Right lobe of liver (tissue), 6 donors: ENCODE results near the gene LRTM1. TPM values are rescaled to one million over a fixed set of nuclear protein-coding genes. Genes with fewer than 3 reads are reported as not detected.

Source experiments
- ATAC-seq, 4 donors: fragments of 200-7000 bp; cut with Tn5 transposase; one replicate each; pipeline ENCODE4 v1.9.1; 2020; ENCODE audit warnings: mild to moderate bottlenecking in 4 of 4, moderate library complexity in 4 of 4
- DNase-seq, 3 donors: peaks; one replicate each; pipeline ENCODE4 v3.0.0-alpha.2; 2020
- H3K27ac ChIP-seq, 3 donors: fragments of 200-600 bp; one replicate each; pipeline ENCODE4 v1.8.0; 2022
- H3K27me3 ChIP-seq, 2 donors: fragments of 200-600 bp; one replicate each; pipeline ENCODE4 v1.8.0; 2022
- H3K36me3 ChIP-seq, 4 donors: fragments of 200-600 bp; sonication (generic) in 1 of 4; one replicate each; pipeline versions ENCODE4 v1.5.1 to v1.8.0; 2017 to 2022; ENCODE audit warnings: control low read depth in 1 of 4
- H3K4me1 ChIP-seq, 4 donors: fragments of 200-600 bp; sonication (generic) in 1 of 4; one replicate each; pipeline versions ENCODE4 v1.5.1 to v1.8.0; 2017 to 2022; ENCODE audit warnings: control low read depth in 1 of 4
- H3K4me3 ChIP-seq, 3 donors: fragments of 200-600 bp; one replicate each; pipeline ENCODE4 v1.8.0; 2022
- H3K9me3 ChIP-seq, 4 donors: fragments of 200-600 bp; sonication (generic) in 1 of 4; one replicate each; pipeline versions ENCODE4 v1.5.1 to v1.8.0; 2017 to 2022; ENCODE audit warnings: control low read depth in 1 of 4
- CTCF ChIP-seq, 4 donors: fragments of 200-600 bp in 3 of 4; fragments of 450-650 bp in 1 of 4; IDR thresholded peaks; one replicate each; pipeline versions ENCODE4 v1.5.1 to v1.8.0; 2016 to 2022; ENCODE audit warnings: antibody characterized with exemption in 4 of 4, mild to moderate bottlenecking in 2 of 4
- POLR2A ChIP-seq: fragments of 450-650 bp; IDR thresholded peaks from one replicate; pipeline ENCODE4 v1.6.1; 2017; ENCODE audit warnings: antibody characterized with exemption, mild to moderate bottlenecking
- WGBS: methylation state at CpG from one replicate; pipeline ENCODE4 v1.1.6; 2018; ENCODE audit warnings: low coverage, low lambda C conversion rate; ENCODE audit not compliant: insufficient coverage; ENCODE audit errors: missing lambda C conversion rate; 5-methylcytosine and 5-hydroxymethylcytosine counted together
- intact Hi-C, 2 donors: fragments of 100-400 bp; cut with DNase I; formaldehyde crosslinking; loops; one replicate each; pipeline versions ENCODE4 v1.11.2 to v1.14.1; 2022
- total RNA-seq, 6 experiments: library from RNA; depleted of rRNA in 2 of 6; stranded (reverse); fragments of >200 nt in 2 of 6; fragmentation: NEBNext Ultra II Directional in 3 of 6; extraction: Animal tissue kit (Norgen Biotek cat#: 25700) in 3 of 6; gene quantifications; one replicate each; pipeline versions ENCODE4 v1.1.0 to v1.2.4, GENCODE V29; 2016 to 2023
- donor health status: DM: no; HTN: yes; CAD: no.
- donor health status: DM: no; HTN: no; CAD: no.
- donor health status: DM: no; HTN: no; CAD: no.
- donor health status: DM: no; HTN: yes; CAD: no.
- donor health status: DM: no; HTN: yes; CAD: no.

The LRTM1 gene
- total RNA-seq, 6 experiments from 2014 or later, result not detected

GRCh38 chr3:54950391-54951003 is 22.6 kb upstream of the LRTM1 start:
- no peak overlapping the region for H3K4me3 ChIP-seq
- intact Hi-C loops, result no loop called here
- TF ChIP-seq POLR2A (no peak), CTCF (IDR thresholded peaks at IDR 0.05) (no peak)
- no peak overlapping the region for H3K27ac ChIP-seq
- DNase-seq (no peak), ATAC-seq (no peak)
- no peaks in the 10 kb centered on the region for H3K9me3 ChIP-seq
- no peaks in the 10 kb centered on the region for H3K4me1 ChIP-seq
- WGBS, result 23% methylated on average over 7 of the region's 7 CpGs
- H3K36me3 ChIP-seq, result no peaks in the 10 kb centered on the region
- no peaks in the 10 kb centered on the region for H3K27me3 ChIP-seq

GRCh38 chr3:54949491-54950044 is 21.7 kb upstream of the LRTM1 start:
- 90% methylated on average over 4 of the region's 4 CpGs for WGBS
- intact Hi-C loops, result no loop called here
- TF ChIP-seq CTCF (IDR thresholded peaks at IDR 0.05) (no peak), POLR2A (no peak)
- no peaks in the 10 kb centered on the region for H3K36me3 ChIP-seq
- ATAC-seq, result no peak
- no peak overlapping the region for H3K4me3 ChIP-seq
- no peak overlapping the region for H3K27ac ChIP-seq
- H3K27me3 ChIP-seq, result no peaks in the 10 kb centered on the region
- no peak for DNase-seq
- no peaks in the 10 kb centered on the region for H3K9me3 ChIP-seq
- no peaks in the 10 kb centered on the region for H3K4me1 ChIP-seq

GRCh38 chr3:54941690-54942362 is 14.0 kb upstream of the LRTM1 start:
- H3K27me3 ChIP-seq, result no peaks in the 10 kb centered on the region

GRCh38 chr3:54940971-54941370 is 13.1 kb upstream of the LRTM1 start:
- H3K9me3 ChIP-seq, result no peaks in the 10 kb centered on the region
- DNase-seq, result no peak
- no peaks in the 10 kb centered on the region for H3K27me3 ChIP-seq
- ATAC-seq, result no peak
- no peak overlapping the region for H3K27ac ChIP-seq
- intact Hi-C loops, result no loop called here
- H3K4me3 ChIP-seq, result no peak overlapping the region
- no peaks in the 10 kb centered on the region for H3K36me3 ChIP-seq
- TF ChIP-seq CTCF (IDR thresholded peaks at IDR 0.05) (no peak), POLR2A (no peak)
- WGBS, result 55% methylated on average over 2 of the region's 2 CpGs
- no peaks in the 10 kb centered on the region for H3K4me1 ChIP-seq

More at GRCh38 chr3:54941690-54942362, 14.0 kb upstream of the LRTM1 start:
- no peaks in the 10 kb centered on the region for H3K36me3 ChIP-seq
- WGBS, result 60% methylated on average over 6 of the region's 7 CpGs
- no peak for TF ChIP-seq POLR2A
- TF ChIP-seq CTCF (IDR thresholded peaks at IDR 0.05), result no peak
- intact Hi-C loops, result no loop called here
- H3K27ac ChIP-seq, result no peak overlapping the region
- H3K9me3 ChIP-seq, result no peaks in the 10 kb centered on the region
- no peak overlapping the region for H3K4me3 ChIP-seq
- H3K4me1 ChIP-seq, result no peaks in the 10 kb centered on the region
- no peak for ATAC-seq
- no peak for DNase-seq
